Measurements from ENCODE around the gene EFCAB12. TPM values are rescaled to one million over a fixed set of nuclear protein-coding genes. Genes with fewer than 3 reads are reported as not detected.

The EFCAB12 gene
- not detected in 2 replicates for total RNA-seq (2014; rRNA removed; shearing (Covaris generic))
- not detected in 2 replicates for polyA plus RNA-seq (2016; fragmentation: Nextera tagmentation; extraction: Ambion mirVana)

GRCh38 chr3:129428376-129429079, at the start of gene EFCAB12:
Gene EFCAB12 (minus strand): TSS chr3:129428636. CDS start chr3:129428488, 148 bp downstream.
- no peaks in the 10 kb centered on the region for H3K27me3 ChIP-seq (replicated peaks; ENCODE audit: insufficient read depth)
- H3K9me2 ChIP-seq (ENCODE audit: insufficient read depth): no peaks in the 10 kb centered on the region
- H3K4me1 ChIP-seq (ENCODE audit: insufficient read depth): no peaks in the 10 kb centered on the region
- peak within 1 kb of the TSS; percentile 9; the same call in 1 of the 2 replicates for H3K27ac ChIP-seq
- H3K79me2 ChIP-seq (ENCODE audit: insufficient read depth): no peaks in the 10 kb centered on the region
- H3K36me3 ChIP-seq (ENCODE audit: low read depth): peaks cover 22% of the 10 kb centered on the region
- H3K9ac ChIP-seq: peak within 1 kb of the TSS; percentile 57
- no peaks in the 10 kb centered on the region for H3K9me3 ChIP-seq (ENCODE audit: low read depth)
- in situ Hi-C loops (cut with MboI): no loop called here
- peak within 1 kb of the TSS; percentile 84 for H2AFZ ChIP-seq
- peaks cover 33% of the 10 kb centered on the region for H3F3A ChIP-seq (ENCODE audit: insufficient read depth)
- H3K4me3 ChIP-seq: peak within 1 kb of the TSS; percentile 82
- TF ChIP-seq EZH2 (IDR thresholded peaks at IDR 0.05; ENCODE audit: insufficient read depth, poor library complexity, severe bottlenecking) (no peak), EZH2phosphoT487 (IDR thresholded peaks at IDR 0.05; ENCODE audit: insufficient read depth, low read depth) (no peak)
- H4K20me1 ChIP-seq (ENCODE audit: insufficient read depth): no peaks in the 10 kb centered on the region
- H3K4me2 ChIP-seq (ENCODE audit: unreplicated experiment): peak within 1 kb of the TSS; percentile 93
- peak; percentile 97 for DNase-seq
- WGBS, 2 experiments (ENCODE audit: low coverage in 1 of 2, low lambda C conversion rate in 2 of 2, missing lambda C conversion rate in 2 of 2): 3% methylated on average over 42 of the region's 42 CpGs

DNA sequence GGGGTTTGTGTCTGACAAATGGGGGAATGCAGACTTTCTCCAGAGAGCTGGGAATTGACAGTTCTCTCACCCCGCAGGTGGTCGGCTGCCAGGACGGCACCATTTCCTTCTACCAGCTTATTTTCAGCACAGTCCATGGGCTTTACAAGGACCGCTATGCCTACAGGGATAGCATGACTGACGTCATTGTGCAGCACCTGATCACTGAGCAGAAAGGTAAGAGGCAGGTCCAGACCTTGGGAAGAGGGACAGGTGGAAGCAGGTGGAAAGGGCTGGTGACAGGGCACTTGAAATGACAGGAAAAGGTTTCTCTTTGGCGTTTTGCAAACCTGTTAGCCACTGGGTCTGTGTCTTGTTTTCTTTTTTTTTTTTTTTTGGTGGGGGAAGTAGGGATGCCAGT, 48.1 kb upstream of the EFCAB12 start:
- TF ChIP-seq EZH2phosphoT487 (IDR thresholded peaks at IDR 0.05; ENCODE audit: insufficient read depth, low read depth) (no peak), EZH2 (IDR thresholded peaks at IDR 0.05; ENCODE audit: insufficient read depth, poor library complexity, severe bottlenecking) (no peak)
- in situ Hi-C loops (cut with MboI): loop anchor here (25.0 kb wide), 1 partner anchor 336 kb away; no protein-coding TSS in a partner anchor
- Histone ChIP-seq H3K27me3 (replicated peaks; ENCODE audit: insufficient read depth) (no peaks in the 10 kb centered on the region), H3K9ac (no peak overlapping the region), H3K79me2 (ENCODE audit: insufficient read depth) (no peaks in the 10 kb centered on the region), H3K4me3 (no peak overlapping the region), H3K4me2 (ENCODE audit: unreplicated experiment) (no peak overlapping the region), H2AFZ (no peak overlapping the region), H3K27ac (no peak overlapping the region), H3K9me3 (ENCODE audit: low read depth) (no peaks in the 10 kb centered on the region), H4K20me1 (ENCODE audit: insufficient read depth) (no peaks in the 10 kb centered on the region), H3K9me2 (ENCODE audit: insufficient read depth) (no peaks in the 10 kb centered on the region), H3K4me1 (ENCODE audit: insufficient read depth) (peaks cover 13% of the 10 kb centered on the region), H3K36me3 (ENCODE audit: low read depth) (peaks cover 11% of the 10 kb centered on the region; the same call in 1 of the 2 replicates), H3F3A (ENCODE audit: insufficient read depth) (peaks cover 12% of the 10 kb centered on the region)
- no peak for DNase-seq
- 88% methylated on average over 6 of the region's 6 CpGs for WGBS, 2 experiments (ENCODE audit: low coverage in 1 of 2, low lambda C conversion rate in 2 of 2, missing lambda C conversion rate in 2 of 2)

DNA sequence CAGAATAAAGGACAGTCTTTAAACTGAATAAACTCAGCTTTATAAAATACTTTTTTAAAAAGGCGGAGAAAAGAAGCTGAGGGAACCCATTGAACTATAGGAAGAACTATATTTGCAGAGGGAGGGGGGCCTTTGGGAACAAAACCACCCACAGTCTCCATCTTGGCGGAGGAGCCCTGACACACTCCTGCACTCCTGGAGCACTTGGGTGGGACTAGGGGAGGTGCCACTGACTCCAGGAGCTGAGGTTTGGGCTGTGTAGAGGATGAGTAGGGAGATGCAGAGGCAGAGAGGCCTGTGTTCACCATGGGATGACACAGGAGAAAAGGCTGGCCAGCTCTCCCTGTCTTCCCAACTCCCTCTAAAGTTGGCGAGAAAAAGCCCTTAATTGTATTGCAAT, 47.4 kb upstream of the EFCAB12 start:
- Histone ChIP-seq H4K20me1 (ENCODE audit: insufficient read depth) (no peaks in the 10 kb centered on the region), H3K4me1 (ENCODE audit: insufficient read depth) (peaks cover 6% of the 10 kb centered on the region; the same call in 1 of the 2 replicates), H3K9me2 (ENCODE audit: insufficient read depth) (no peaks in the 10 kb centered on the region), H3F3A (ENCODE audit: insufficient read depth) (peaks cover 9% of the 10 kb centered on the region), H2AFZ (no peak overlapping the region), H3K27me3 (replicated peaks; ENCODE audit: insufficient read depth) (no peaks in the 10 kb centered on the region), H3K9me3 (ENCODE audit: low read depth) (no peaks in the 10 kb centered on the region), H3K4me3 (no peak overlapping the region), H3K27ac (no peak overlapping the region), H3K36me3 (ENCODE audit: low read depth) (peaks cover 11% of the 10 kb centered on the region; the same call in 1 of the 2 replicates), H3K9ac (no peak overlapping the region), H3K4me2 (ENCODE audit: unreplicated experiment) (no peak overlapping the region), H3K79me2 (ENCODE audit: insufficient read depth) (no peaks in the 10 kb centered on the region)
- no peak for TF ChIP-seq EZH2phosphoT487 (IDR thresholded peaks at IDR 0.05; ENCODE audit: insufficient read depth, low read depth)
- TF ChIP-seq EZH2 (IDR thresholded peaks at IDR 0.05; ENCODE audit: insufficient read depth, poor library complexity, severe bottlenecking): no peak
- WGBS, 2 experiments (ENCODE audit: low coverage in 1 of 2, low lambda C conversion rate in 2 of 2, missing lambda C conversion rate in 2 of 2): 96 to 97% methylated on average over 3 of the region's 3 CpGs
- no peak for DNase-seq
- in situ Hi-C loops (cut with MboI): loop anchor here (25.0 kb wide), 1 partner anchor 336 kb away; no protein-coding TSS in a partner anchor

- no peak for TF ChIP-seq EZH2phosphoT487 (IDR thresholded peaks at IDR 0.05; ENCODE audit: insufficient read depth, low read depth)
- no peak for TF ChIP-seq EZH2 (IDR thresholded peaks at IDR 0.05; ENCODE audit: insufficient read depth, poor library complexity, severe bottlenecking)
- Histone ChIP-seq H3K27ac (no peak overlapping the region), H3K9me2 (ENCODE audit: insufficient read depth) (no peaks in the 10 kb centered on the region), H4K20me1 (ENCODE audit: insufficient read depth) (no peaks in the 10 kb centered on the region), H3K36me3 (ENCODE audit: low read depth) (peaks cover 11% of the 10 kb centered on the region; the same call in 1 of the 2 replicates), H3K4me2 (ENCODE audit: unreplicated experiment) (no peak overlapping the region), H3K4me3 (no peak overlapping the region), H3K79me2 (ENCODE audit: insufficient read depth) (no peaks in the 10 kb centered on the region), H3K9ac (no peak overlapping the region), H2AFZ (no peak overlapping the region), H3K9me3 (ENCODE audit: low read depth) (no peaks in the 10 kb centered on the region), H3F3A (ENCODE audit: insufficient read depth) (peaks cover 2% of the 10 kb centered on the region), H3K27me3 (replicated peaks; ENCODE audit: insufficient read depth) (no peaks in the 10 kb centered on the region), H3K4me1 (ENCODE audit: insufficient read depth) (peaks cover 5% of the 10 kb centered on the region; the same call in 1 of the 2 replicates)
- WGBS, 2 experiments (ENCODE audit: low coverage in 1 of 2, low lambda C conversion rate in 2 of 2, missing lambda C conversion rate in 2 of 2): 92 to 96% methylated on average over 10 of the region's 10 CpGs
- in situ Hi-C loops (cut with MboI): loop anchor here (25.0 kb wide), 1 partner anchor 337 kb away; no protein-coding TSS in a partner anchor
- no peak for DNase-seq
Measured at GRCh38 chr3:129474984-129475804, 46.8 kb upstream of the EFCAB12 start.
